Activated CD8-positive, alpha-beta memory T cell treated with anti-CD3 and anti-CD28 coated beads for 24 hours (primary cell): Measurements from ENCODE around the gene ZFP36L2.

Source experiments
- DNase-seq: peaks from one replicate; pipeline ENCODE4 v3.0.0-alpha.2; 2020

ZFP36L2 gene

DNA sequence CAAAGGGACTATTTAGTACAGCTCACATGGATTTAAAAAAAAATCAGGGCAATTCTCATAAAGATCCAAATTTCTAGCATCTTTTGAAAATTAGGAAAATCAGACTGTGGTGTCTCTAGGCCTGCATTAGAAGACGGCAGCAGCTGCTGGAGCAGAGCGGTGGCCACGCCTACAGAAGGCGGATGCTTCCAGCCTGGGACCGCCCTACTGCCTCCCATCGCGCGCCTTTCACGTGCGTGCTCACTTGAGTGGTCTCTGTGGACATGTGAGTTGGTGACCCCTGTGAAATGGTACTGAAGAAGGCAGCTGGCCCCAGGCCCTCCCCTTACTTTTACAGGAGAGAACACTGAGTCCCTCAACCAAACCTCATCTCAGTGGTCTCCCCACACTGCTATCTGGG is 15.2 kb upstream of the ZFP36L2 start:
- DNase-seq = no peak

DNA sequence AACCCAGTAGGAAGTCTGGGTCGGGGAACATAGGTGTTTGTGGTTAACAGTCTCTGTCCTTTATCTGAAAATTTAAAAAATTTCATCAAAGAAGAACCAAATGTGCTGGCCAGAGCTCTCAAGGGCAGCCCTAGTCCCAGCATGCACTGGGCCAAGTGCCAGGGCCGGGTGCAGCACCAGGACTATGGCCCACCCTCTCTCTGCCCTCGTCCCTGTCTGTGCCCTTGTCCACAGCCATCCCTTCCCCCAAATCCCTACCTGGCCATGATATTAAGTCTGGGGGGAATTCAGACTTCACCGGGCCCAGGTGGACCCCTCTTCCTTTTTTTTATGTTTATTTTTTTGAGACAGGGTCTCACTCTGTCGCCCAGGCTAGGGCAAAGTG is 14.4 kb upstream of the ZFP36L2 start:
- no peak for DNase-seq

DNA sequence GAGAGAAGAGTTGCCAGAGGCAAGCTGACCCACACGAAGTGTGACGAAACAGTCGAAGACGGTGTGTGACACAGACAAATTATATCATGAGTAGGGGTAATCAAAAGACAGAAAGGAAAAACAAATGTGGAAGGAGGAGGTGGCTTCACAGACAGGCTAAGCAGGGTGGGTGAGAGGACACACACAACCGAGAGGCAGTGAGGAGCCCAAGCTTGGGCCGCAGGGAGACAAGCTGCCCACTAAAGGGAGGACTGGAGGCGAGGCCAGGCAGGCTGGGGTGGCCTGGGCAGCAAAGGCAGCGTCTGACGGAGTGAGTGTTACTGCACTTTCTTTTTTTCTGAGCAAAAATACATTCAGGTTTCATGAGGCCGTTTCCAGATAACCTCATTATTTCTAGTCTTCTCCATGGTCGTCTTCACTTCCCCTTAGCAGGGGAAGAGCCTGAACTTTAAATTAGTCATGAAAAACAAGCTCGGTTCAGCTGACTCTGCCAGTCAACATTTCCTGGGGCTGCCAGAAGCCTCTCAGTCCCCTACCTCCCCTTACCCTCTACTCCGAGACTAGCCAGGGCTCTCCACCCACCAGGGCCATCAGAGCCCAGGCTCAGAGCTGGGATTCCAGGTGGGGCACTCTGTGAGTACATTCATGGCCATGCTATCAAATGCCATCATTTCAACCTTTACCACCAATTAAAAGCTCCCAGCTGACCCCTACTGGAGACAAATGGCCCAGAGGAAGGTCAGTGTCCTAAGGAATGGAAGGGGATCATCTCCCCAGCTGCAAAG is 13.8 kb upstream of the ZFP36L2 start:
- DNase-seq = no peak

DNA sequence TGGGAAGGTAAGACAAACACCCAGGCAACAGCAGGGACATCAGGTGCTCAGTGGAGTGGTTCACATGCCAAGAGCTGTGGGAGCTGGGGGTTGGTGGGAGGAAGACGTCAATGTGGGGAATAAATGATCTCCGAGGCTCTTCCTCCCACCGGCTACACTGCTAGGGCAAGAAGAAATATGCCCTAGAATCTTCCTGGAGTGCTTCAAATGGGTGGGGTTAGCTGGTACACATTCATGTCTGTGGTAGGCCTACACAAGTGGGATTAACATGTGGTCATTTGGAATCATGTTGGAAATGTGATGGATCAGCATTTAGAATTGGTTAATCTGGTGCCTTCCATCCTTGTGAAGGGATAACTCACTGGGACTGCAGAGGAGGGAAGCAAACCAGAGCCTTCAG is 12.4 kb upstream of the ZFP36L2 start:
- no peak for DNase-seq

DNA sequence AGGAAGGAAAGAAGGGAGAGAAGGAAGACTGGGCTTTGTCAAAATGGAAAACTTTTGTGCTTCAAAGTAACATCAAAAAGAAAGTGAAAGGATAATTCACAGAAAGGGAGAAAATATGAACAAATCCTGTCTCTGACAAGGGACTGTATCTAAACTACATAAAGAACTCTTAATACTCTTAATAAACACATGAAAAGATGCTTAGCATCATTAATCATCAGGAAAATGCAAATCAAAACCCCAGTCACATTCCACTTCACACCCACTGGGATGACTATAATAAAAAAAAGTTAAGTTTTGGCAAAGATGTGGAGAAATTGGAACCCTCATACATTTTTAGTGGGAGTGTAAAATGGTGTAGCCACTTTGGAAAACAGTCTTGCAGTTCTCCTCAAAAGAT is 11.8 kb upstream of the ZFP36L2 start:
- DNase-seq = no peak

DNA sequence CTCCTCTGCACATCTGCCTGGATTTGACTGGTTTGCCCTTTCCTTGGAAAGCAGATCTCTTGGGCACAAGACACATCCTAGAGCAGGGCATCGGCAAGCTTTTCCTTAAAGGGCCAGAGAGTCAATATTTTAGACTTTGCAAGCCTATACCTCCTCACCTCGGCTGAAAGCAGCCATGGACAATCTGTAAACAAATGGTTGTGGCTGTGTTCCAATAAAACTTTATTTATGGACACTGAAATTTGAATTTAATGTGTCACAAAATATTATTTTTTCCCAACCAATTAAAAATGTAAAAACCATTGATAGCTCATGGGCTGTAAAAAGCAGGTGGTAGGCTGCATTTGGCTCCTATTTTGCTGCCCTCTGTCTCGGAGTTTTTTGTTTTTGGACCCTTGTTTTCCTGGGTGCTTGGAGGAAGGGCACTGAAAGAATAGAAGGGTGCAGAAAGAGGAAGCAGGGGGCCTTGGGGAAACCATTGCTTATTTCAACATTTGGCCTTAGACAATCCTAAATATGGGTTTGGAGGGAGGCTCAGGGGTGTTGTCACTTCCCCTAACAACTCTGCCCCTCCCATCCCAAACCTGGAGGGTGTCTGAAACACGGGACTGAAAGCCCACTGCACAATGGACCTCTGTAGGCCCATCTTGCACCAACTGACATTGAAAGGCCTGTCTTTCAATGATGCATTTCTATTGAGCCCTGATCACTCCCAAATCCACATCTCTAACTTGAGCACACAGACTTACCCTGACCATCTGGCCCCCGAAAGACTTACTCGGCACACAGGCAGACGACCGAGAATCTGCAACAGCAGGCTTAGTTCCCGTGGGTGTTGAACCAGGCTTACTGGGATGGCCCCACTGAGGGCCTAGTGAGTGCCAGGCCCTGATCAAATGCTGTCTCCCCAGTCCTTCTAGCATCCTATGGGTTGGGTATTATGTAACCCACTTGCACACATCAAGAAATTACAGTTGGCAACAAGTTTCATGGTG is 7.1 kb upstream of the ZFP36L2 start:
- no peak for DNase-seq

DNA sequence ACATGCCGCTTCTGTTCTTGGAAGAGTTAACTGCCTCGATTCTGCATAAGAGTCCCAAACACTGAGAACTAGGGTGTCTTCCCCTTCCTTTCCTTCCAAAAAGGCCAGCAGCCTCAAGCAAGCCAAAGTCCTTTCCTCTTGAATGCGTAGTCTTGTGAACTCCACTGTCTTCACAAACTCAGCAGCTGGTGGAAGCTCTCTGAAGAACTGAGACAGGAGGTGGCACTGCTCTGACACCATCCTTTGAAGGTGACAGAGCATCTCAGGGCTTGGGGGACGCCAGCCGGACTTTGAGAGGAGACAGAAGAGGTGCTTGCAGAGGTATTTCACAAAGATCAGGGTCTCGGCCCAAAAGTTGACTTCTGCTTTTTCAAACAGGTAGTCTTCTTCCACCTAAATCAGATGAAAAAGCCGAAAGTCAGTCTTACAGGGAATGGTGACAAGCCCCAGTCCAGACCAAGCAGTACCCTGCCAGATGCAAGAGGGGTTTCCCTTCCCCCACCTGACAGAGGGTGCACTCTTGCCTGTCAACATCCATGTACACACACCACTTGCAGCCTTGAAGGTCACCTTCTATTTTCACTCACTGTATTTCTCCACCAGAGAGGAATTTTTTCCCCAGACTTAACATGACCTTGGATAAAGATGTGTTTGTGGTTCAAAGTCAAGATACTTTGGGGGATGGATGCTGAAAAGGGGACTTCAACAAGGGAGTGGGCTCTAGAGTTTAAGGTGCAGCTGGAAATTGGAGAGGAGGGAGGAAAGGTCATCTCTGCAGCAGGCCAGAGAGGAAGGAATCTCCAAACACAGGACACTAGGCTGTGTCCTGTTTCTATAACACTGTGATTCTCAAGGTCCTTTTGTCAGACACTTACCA is 4.8 kb upstream of the ZFP36L2 start:
- no peak for DNase-seq

DNA sequence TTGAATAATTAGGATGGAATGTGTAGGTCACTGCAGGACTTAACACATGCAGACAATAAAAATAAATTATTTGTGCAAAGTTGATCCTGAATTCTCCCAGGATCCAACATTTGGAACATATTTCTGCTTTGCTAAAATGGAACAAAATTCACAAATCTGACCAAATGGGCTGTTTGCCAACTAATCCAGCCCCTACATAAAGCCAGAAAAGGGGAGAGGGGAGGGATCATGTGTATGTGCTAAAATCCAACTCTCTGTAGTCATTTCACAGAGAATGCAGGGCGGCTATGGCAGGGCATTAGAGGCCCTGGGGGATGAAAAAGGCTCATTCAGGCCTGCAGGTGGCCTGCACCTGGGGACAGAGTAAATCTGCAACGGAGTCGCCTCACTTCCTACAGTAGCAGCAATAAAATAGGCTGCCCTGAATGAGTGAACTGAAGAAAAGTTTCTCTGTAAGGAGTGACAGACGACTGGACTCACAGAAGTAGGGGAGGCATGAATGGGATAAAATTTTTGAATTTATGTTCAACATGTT is 4.0 kb upstream of the ZFP36L2 start:
- DNase-seq = no peak

DNA sequence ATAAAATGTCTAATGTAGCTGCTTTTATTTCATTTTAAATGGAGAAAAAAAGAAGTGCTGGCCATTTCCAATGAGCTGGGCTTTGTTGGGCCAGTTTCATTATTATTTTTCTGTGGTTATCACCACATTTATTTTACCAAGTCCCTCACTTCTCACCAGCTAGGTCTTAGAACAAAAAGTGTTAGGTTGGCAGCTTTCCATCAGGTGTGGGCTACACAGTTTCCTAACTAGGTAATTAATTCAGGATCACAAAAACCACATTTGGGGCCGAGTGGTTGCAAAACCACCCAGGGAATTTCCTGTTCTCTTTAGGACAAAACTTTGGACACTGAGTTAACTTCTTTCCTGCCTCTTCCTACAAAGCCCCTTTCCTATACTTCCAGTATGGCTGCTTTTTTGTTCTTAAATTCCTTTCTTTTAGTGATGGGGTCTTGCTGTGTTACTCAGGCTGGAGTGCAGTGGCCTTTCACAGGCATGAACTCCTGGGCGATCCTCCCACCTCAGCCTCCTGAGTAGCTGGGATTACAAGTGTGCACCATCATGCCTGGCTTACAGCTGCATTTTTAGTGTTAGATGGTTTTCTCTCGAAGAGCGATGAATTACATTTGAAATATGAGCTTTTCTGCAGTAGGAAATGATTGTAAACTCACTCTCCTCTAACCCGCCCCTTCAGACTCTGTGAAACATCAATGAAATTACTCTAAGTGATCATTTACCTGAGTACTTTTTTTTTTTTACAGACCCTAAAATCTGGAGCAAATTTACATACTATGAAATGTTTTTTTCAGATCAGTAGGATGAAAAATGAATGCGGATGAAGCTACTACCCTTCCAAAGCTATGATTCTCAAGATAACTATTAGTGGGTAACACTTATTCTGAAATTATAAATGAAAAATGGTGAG is 2.6 kb upstream of the ZFP36L2 start:
- DNase-seq = no peak

DNA sequence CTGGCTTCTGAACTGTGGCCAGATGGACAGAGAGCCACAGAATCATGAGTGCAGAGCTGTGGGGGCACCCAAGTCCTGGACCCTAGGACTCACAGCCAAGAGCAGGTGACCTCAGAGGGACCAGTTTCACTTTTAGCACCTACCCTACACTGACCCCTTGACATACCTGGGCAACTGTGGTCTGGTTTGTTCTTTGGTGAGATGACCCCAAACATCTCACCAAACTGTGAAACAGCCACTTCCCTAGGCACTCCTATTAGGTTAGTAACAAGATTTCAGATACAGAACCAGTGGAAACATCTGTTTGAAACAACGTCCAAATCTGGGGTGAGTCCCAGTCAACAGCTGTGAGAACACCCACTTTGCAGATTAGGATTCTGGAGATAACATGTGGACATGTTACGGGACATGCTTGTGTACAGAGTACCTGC is 1.9 kb upstream of the ZFP36L2 start:
- DNase-seq = no peak

DNA sequence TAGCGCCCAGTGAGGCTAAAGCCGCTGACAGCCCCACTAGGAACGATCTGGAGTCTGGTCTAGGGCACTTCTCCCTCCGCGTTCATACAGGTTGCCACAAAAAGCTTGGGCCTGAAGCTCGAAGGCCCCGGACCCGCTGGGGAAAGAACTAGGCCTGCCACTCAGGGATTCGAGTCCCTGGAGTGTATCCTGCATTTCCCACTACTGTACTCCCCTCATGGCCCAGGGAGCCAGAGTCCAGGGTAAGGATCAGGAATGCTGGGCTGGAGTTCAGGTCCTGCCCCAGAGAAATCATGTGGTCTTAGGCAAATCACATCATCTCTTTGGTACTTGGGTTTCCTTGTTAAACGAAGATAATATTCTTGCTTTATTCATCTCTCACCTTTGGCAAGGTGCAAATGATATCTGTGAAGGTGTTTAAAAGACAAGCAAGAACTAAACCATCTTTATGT is 1.4 kb upstream of the ZFP36L2 start:
- DNase-seq = no peak

DNA sequence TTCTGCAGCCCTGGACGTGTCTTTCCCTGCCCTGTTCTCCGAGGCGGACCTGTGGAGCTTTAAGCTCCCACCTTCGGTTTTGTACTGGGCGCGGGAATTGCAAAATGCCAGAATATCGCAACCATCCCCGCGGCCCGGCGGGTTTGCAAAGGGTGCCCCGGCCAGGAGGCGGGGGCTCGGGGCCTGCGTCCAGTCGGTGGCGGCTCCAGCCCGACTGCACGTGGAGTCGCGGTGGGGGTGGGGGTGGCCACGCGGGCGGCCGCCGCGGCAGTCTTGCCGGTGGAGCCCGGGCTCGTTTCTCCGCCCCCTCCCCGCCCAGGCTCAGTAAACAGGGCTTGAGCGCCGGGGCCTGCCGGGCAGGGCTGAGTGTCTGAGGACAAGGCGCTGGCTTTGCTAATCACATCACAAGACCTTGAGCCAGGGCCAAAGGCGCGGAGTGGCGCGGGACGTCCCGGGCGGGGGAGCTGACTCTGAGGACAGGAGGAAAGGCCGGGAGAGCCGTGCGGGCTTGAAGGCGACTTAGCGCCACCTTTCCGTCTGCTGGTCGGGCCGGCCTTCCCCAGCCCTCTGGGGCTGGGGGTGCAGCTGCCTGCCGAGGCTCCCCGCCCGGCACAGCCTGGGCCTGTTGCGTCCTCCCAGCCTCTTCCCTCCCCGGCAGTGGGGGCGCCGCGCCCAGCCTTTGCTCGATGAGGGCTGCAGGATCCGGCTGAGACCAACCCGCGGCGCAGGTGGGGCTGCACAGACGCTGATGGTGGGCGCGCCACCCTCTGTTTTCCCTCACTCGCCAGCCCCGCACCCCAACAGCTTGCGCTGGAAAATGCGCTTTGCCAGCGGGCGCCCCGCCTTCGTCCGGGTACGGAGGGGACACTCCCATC is 786 bp upstream of the ZFP36L2 start:
- DNase-seq = peak; percentile 90

DNA sequence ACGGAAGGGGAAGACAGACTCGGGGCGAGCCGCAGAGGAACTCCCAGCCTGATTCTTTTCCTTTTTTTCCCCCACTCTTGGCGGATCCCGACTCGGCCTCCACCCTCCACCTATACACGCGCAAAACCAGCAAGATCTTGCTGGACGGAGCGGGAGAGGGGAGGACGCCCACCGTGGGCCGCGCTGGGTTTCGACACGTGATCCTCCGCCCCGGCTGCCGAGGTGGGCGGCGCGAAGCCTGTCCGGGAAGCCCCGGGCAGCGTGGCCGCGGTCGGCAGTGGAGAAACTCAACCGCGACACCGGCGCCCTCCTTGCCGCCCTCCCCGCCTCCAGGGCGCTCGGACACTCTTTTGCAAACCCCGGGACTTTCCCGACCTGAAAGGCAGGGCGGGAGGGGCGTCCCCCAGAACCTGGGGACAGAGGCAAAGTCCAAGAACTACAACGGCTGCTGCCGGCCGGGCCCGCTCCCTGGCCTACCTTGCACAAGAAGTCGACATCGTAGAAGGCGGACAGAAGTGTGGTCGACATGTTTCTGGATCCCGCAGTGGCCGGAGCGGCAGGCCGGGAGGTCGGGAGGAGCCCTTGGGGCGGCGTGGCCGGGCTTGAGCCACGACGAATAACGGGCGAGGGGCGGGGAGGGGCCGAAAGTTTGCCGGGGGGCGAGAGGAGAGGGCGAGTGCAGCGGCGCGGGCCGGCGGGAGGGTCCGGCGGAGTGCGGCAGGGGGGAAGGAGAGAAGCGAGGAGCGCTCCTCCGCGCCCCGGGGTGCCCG is 433 bp downstream of the ZFP36L2 start:
- peak; percentile 91 for DNase-seq

DNA sequence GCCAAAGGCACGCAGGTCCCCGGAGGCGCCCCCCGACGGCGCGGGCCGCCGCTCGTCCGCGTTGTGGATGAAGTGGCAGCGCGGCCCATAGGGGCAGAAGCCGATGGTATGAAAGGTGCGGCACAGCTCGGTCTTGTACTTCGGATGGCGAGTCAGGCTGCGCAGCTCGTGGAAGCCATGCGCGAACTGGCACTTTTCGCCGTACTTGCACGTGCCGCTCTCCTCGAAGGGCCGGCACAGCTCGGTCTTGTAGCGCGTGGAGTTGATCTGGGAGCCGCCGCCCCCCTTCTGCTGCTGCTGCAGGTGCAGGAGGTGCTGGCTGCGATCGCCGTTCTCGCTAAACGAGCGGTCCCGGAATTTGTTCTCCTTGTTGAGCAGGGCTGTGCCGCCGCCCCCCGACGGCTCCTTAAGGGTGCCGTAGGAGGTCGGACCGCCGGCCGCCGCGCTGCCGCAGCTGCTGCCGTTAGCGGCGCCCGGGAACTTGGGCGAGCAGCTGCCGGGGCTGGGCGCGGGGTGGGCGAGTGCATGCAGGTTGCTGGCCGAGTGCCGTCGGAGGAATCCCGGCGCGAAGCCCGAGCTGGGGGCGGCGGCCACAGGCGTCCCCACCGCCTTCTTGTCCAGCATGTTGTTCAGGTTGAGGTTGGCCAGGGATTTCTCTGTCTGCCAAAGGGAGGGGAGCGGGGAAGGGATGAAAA is 1.2 kb downstream of the ZFP36L2 start:
- DNase-seq = peak; percentile 87

DNA sequence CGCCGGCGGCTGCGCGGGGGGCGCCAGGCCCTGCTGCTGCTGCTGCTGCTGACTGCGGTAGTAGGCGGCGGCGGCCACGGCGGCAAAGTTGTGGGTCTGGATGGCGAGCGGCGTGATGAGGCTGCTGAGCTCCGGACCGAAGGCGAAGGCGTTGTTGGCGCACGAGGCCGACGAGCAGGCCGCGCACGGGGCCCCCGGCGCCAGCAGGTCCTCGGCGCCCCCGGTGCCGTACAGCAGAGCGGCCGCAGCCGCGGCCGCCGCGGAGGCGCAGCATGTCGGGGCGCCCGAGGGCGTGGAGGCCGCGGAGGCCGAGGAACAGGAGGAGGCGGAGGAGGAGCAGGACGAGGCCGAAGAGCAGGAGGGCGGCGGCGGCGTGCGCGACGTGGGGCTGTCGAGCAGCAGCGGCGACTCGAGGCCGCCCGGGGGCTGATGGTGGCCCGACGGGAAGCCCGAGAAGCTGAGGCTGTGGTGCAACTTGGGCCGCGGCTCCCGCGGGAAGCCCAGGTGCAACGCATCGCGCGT is 1.8 kb downstream of the ZFP36L2 start:
- no peak for DNase-seq

DNA sequence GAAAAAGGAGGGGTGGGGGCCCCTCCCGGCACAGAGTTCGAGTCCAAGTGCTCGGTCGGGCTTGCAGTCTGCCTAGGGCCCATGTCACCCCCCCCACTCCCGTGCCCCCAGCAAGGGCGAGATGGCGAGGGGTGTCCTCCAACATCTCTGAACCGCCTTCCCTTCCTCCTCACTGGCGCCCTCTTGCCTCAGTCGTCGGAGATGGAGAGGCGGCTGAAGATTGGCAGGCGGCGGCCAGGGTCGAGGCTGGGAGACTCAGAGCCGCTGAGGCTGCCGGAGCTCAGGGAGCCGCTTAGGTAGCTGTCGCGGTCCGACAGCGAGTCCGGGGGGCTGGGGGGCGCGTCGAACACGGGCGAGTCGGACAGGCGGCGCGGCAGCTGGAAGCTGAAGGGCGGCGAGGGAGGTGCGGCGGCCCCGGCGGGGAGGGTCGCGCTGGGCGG is 2.3 kb downstream of the ZFP36L2 start:
- DNase-seq = peak; percentile 88

DNA sequence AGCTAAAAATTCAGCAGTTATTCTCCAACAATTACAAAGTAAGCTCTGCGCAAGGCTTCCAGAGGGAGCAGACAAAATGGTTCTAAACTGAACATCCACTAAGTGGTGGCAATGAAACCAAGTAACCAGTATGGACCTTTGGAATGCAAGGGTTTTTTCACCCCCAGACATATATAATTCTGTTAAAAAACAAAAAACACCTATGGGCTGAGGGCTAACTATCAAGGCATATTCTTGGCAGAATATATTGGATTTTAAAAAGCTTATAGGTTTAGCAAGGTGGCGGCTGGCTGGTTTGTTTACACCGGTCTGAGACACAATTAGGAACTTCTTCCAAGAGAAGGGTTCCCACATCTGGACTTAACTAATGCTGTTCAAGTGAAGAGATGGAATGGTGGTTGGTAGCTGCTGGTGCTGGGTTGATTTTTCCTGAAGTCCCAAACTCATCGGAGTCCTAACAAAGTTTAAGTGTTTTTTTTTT is 2.8 kb downstream of the ZFP36L2 start:
- no peak for DNase-seq
